SKM-1 treated with dmso at 0.1 percent for 144 hours (cell line): ENCODE results near the gene LINGO4.
"Not testable (repeated sequence)": the region's sequence is repeated elsewhere in the genome, so short reads cannot be mapped to it uniquely, and the experiment has no call there.

Experiments used
- DNase-seq: peaks from one replicate; lab custom pipeline; 2025; ENCODE audit not compliant: unreplicated experiment; lab: John Stamatoyannopoulos, UW

Gene LINGO4

DNA sequence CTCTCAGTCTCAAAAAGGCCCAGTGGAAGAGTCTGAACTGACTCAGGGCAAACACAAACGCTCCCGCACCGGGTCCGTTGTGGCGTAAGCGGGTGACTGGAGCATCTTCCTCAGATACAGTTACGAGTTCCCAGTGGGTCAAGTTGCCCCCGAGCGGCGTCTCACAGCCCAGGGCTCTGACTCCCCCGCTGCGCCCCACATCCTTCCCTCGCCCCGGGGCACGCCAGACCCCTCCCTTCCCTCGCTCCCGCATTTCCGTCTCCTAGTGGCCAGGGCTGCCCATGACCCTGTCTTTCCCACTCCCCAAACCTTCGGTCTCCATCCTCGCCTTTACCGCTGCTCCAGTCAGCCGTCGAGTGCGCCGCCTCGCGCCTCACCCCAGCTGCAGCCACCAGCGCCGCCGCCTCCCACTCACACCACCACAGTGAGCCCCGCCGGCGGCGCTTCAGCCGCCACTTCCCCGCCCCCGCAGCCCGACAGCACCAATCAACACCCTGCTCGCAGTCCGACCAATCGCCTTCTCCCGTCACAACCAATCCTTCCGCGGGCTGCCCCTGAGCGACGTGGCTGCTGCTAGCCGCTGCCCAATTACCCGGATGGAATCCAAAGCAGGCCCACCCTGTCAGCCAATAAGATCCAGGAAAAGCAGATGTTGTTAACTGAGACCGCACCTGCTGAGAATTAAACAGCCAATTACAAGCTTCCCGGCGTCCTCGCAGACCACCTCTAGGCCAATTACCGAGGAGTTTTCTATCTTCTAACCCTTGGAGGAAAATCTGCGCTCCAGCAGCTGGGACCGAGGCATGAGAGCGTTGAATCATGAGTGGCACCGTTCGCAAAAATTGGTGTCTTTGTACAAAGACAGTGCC is 14.9 kb downstream of the LINGO4 start, which contains the start of gene TDRKH:
Gene TDRKH (minus strand): TSS at position 430 of the 869 bp plus-strand sequence. CDS start 7,478 bp downstream, outside the sequence.
- peak; percentile 100 for DNase-seq

DNA sequence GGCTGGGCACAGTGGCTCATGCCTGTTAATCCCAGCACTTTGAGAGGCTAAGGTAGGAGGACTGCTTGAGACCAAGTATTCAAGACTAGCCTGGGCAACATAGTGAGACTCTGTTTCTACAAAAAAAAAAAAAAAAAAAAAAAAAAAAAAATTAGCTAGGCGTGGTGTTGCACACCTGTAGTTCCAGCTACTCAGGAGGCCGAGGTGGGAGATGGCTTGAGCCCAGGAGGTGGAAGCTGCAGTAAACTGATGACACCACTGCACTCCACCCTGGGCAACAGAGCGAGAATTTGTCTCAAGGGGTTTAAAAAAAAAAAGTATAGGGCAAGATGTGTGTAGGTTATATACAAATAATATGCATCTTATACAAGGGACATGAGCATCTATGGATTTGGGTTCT is 17.5 kb downstream of the LINGO4 start:
- no peak for DNase-seq

DNA sequence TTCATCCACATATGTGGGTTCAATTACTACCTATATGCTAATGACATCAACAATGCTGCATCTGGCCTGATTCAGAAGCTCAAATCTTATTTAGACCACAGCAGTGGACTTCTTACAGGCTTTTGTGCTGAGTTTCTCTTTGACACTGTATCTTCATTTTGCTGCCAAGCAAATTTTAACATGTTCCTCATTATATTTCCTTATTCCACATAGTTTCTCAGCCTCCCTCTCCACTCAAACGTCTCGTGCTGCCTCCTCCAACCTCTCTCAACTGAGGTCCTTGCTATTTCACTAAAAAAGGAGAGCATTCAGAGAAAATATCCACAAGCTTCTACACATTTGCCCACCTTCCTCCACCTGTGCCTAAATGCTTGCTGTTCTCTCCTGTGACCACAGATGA is 21.4 kb downstream of the LINGO4 start:
- no peak for DNase-seq

DNA sequence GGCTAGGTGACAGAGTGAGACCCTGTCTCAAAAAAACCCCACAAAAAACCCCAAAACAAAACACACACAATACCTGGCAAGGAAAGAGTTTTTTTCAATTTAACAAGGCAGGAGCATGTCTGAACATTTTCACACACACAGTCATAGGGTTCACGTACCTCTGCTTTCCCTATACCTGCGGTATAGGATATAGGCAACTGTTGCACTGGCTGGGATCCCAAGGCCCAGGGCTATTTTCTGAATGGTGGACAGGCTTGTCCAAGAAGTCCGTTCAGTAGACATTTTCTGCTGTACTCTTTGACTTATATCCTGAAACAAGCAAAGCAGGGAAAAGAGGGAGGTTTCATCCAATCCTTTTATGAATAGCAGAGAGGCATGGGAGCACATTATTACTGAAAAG is 22.5 kb downstream of the LINGO4 start:
- no peak for DNase-seq

DNA sequence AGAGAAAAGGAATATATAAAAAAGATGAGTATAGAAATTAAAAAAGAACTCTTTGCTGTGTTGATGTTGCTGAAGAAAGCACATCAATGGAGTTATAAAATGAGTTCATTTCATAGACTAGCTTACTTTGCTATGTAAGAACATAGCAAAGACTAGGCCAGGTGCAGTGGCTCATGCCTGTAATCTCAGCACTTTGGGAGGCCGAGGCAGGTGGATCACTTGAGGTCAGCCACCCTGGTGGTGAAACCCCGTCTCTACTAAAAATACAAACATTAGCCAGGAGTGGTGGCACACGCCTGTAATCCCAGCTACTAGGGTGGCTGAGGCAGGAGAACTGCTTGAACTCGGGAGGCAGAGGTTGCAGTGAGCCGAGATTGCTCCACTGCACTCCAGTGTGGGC is 23.2 kb downstream of the LINGO4 start:
- not testable (repeated sequence) for DNase-seq

DNA sequence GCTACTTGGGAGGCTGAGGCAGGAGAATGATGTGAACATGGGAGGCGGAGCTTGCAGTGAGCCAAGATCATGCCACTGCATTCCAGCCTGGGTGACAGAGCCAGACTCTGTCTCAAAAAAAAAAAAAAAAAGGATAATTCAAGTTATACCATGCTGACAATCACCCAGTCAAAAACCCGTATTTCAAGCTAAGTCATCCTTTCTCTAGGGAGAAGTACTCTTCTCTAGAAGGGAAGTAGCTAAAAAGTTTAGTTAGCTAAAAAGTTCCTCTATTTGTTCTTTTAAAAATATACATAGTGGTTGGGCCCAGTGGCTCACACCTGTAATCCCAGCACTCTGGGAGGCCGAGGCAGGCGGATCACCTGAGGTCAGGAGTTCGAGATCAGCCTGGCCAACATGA is 24.5 kb downstream of the LINGO4 start:
- peak; percentile 19 for DNase-seq

DNA sequence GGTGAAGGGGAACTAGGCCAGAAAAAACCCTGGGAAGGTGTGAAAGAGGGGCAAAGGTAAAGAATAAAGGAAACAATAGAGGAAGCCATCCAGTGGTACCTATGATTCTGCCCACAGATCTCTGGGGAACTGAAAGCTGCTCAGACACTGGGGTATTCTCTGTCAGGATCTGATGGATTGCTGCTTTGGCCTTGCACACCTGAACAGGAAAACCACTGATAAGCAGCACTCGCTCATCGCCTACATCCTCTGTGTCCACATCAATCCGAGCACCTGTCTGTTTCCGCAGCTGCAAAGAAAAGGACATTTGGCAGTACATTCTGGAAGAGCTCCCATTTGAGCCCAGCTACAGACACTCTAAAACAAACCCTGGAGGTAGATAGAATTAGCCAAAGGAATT is 25.4 kb downstream of the LINGO4 start:
- no peak for DNase-seq

DNA sequence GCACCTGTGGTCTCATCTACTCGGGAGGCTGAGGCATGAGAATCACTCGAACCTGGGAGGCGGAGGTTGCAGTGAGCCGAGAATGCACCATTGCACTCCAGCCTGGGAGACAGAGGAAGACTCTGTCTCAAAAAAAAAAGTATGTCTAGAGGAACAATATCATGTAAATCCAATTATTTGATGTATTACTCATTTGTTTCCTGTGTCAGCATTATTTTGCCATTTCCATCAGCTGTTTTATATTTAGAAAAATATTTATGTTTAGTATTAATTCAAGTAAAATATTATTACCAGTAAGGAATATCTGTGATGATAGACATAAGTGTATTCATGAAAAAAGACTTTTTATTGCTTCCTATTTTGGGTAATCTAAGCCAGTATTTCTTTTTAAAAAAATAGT is 27.9 kb downstream of the LINGO4 start:
- no peak for DNase-seq

DNA sequence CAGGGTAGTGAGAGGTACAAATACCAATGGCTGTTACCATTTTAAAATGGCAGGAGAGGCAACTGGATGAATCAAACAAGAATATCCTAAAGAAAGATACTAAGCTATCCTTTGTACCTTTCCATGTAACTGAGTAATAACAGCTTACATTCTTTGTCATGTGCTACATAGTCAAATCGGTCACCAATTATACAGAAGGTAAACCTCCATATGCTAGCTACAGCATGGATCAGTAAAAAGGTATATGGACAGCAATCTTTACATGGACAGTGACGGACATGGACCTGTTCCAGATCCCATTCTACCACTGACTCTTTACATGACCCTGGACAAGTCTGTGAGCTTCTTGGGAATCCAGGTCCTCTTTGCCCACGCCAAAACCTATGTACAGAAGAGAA is 28.6 kb downstream of the LINGO4 start:
- no peak for DNase-seq

DNA sequence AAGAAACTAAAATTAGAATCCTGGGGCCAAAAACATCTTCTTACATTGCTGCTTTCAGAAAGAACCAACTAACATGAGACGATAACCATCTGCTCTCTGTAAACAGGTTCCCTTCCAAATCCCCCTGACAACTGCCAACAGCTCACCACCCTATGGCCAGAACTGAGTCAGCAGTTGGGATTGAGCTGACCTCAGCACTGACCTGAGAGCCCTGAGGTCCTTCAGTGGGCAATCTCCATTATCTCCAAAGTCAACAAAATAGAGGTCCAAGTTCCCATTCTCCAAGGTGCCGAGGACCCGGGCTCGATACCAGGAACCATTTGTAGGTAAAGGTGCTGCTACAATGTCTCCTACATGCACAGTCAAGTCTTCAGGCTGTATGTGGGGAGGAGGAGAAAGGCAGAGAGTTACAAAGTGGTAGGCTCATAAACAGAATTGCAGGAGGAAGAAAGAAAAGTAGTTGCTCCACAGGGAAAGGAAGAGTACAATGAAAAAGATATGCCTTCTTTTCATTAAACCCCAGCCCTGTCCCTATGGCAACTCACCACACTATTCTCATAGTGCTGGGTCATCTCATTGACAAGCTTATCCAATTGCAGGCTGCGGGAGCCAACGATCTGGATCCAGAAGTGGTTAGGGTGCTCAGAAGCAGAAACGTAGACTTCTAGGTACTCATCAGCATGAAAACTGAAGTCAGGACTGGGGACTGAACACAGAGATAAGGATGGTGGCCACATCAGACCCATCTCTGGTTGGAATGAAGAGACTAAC is 29.1 kb downstream of the LINGO4 start:
- no peak for DNase-seq

DNA sequence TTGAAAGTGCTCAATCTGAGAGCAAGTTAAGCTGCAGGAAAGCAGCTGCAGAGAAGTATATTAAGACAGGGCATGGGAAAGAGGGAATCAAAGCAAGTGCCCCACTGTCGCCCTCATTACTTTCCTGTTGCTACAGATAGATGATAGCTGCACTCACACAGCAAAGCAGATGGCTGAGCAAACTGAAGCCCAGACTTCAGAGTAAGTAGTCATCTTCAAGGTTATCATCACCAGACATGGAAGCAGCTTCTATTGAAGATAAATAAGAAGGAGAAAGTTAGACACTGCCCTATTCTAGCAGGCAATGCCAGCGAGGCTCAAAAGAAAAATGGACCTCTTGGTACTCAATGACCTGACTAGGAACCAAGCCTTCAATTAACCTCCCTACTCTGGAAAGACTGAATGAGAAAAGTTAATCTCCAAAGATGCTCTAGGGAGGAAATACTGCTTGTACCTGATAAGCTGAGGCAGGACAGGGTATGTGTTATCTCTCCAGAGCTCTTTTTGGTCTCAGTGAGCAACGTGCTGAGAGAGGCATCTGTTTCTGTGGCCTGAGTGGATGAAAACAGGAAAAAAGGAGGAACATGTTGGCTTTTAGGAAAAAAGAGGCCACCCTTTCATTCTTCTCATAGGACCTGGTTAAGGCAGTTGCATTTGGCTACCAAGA is 30.8 kb downstream of the LINGO4 start:
- DNase-seq = no peak

DNA sequence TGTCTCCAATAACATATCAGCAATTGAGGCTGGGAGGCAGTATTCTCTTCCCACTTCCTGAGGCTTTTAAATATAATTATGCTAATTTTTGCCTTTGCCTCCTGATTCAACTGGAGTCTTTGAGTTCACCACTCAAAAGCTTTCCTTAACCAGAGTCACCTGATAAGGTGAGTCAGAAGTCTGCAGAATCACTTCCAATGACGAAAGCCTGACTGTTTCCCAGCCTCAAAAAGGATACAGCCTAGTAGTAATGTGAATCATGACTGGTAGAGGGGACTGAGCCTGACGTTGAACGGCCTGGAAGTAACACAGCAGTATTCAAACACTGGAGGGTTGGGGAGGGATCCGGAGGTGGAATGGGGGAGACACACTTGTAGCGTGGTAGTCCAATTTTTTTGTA is 31.5 kb downstream of the LINGO4 start:
- DNase-seq = no peak

DNA sequence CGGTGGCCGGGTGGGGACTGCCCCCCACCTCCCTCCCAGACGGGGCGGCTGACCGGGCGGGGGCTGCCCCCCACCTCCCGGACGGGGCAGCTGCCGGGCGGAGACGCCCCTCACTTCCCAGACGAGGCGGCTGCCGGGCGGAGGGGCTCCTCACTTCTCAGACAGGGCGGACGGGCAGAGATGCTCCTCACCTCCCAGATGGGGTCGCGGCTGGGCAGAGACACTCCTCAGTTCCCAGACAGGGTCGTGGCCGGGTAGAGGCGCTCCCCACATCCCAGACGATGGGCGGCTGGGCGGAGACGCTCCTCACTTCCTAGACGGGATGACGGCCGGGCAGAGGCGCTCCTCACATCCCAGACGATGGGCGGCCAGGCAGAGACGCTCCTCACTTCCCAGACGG is 35.9 kb downstream of the LINGO4 start:
- DNase-seq = not testable (repeated sequence)

DNA sequence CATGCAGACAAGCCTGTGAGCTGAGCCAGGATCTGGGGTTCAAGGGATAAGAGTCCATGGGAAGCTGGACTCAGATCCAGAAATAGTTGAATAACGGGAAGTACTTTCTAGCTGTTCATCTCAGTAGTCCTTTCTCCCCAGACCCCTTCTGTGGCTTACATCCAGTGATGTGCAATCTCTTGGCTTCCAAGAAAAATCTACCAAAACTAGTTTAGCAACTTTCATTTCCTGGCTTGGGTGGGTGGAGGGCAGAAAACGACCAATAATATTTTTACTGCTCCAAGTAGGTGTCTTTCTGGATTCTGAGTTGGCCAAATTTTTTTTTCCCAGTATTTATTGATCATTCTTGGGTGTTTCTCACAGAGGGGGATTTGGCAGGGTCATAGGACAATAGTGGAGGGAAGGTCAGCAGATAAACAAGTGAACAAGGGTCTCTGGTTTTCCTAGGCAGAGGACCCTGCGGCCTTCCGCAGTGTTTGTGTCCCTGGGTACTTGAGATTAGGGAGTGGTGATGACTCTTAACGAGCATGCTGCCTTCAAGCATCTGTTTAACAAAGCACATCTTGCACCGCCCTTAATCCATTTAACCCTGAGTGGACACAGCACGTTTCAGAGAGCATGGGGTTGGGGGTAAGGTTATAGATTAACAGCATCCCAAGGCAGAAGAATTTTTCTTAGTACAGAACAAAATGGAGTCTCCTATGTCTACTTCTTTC is 36.7 kb downstream of the LINGO4 start:
- not testable (repeated sequence) for DNase-seq

DNA sequence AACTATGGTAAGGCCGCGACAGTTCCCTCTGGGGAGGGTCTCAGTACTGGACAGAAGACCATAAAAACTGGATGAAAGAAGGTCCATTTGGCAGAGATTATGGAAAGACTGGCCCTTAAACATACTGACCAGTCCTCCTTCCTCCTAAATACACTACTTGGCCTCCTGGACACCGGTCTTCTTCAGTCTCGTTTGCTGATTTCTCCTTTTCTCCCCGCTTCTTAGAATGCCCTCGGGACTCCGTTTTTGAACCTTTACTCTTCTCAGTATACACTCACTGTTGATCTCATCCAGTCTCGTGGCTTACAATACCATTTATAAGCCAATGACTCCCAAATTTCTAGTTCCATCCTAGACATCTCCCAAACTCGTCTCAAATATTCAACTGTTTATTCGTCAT is 41.2 kb downstream of the LINGO4 start:
- DNase-seq = no peak

DNA sequence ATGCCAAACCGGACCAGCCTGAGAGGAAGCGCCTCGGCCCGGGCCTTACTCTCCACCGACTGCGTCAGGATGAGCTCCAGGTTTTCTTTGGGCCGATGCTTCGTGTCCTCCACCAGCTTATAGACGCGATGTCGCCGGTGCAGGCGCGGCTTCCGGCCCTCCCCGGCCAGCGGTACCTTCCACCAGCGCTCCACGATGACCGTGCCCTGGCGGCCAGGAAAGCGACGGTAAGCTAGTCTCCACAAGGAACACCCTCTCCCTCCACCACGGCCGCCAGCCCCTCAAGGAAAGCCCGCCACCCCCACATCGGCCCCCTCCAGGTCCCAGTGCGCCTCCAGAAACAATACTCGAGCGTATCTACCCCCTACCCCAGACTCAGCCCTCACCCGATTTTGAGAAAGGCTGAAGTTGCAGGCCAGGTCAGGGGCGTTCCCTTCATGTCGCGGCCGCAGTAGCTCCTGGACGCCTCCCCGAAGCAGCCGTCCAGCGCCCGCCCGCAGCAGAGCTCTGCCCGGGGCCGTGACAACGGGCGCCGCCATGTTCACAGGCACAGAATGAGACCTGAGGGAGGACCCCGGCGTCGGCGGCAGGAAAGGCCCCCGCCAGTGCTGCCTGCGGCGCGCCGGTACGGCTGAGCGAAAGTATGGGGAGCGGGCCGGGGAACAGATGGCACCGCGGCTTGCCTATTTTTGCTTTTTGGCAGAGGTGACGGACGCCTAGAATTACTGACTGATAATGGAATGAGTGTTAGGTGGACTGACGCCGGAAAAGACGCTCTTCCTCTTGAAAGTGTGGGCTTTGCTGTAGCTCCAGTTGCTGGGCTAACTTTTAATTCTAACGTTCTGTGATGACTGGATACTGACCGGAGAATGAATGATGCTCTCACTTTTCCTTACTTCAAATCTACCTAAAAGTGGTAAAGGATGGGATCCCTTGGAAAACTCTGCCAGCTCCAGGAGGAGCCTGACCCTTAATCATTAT is 42.0 kb downstream of the LINGO4 start, which contains the start of gene MRPL9:
Gene MRPL9 (minus strand): TSS at position 556 of the 981 bp plus-strand sequence. CDS start 17 bp downstream, at position 539.
- DNase-seq = peak; percentile 84

DNA sequence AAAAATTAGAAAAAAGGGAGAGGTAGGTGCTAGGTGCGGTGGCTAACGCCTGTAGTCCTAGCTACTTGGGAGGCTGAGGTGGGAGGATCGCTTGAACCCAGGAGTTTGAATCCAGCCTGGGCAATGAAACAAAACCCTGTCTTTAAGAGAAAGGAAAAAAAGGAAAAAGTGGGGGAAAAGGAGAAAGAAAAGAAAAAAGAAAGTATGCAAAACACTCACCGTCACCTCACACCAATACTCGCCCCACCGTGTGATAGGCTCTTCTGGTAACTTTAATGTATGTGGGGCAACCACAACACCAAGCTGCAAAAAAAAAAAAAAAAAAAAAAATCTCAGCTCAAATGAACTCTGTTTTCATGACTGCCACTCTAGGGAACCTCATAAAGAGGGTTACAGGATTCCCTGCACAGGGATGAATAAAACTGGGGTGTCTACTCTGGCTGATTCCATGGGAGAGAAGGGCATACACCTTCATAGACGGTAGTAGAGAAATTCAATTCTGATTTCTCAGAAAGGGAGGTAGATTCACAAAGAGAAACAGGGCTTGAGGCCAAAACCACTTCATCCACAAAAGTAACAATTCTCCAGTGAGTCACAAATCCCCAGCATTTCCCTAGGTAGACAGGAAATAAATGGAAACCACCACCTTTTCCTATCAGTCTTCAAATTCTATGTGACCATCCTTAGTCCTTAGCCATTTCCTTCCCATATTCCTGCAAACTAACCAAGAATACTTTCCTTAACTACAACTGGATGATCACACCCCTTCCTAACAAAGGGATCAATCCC is 44.4 kb downstream of the LINGO4 start:
- DNase-seq = no peak

DNA sequence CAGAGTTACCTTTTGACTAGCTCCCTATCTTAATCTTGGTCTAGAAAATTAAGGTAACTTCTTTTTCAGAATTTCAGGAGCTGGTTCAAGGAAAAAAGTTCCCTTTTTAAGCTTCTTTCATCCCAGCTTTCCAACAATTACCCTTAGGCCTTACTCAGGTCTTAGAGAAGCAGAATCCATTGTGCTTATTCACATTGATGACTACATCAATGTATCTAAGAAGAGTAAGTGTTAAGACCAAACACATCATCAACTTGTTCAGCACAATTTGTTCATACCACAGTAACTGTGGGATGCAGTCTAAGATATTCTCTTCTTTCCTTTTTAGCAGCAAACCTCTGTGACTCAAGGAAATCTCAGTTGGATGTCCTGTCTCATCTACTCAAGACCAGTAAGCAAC is 46.0 kb downstream of the LINGO4 start:
- no peak for DNase-seq

DNA sequence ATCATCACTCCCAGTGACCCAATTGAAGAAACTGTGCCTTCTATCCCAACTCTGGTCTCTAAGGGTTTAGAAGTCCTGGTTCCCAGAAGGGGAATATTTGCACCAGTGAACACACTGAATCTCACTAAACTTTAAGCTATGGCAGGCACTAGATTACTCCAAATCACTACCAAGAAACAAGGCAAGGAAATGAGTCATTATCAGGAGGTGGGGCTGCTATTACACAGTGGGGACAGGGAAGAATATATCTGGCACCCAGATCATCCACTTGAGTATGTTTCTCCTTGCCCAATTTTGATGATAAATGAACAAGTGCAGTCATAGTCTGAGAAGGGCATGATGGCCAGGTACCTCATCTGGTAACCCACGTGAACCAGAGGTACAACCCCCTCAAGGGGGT is 48.9 kb downstream of the LINGO4 start:
- DNase-seq = no peak
